Spleen (tissue), 11 donors: ENCODE measurements around the gene NDUFB7. TPM values are rescaled to one million over a fixed set of nuclear protein-coding genes. Genes with fewer than 3 reads are reported as not detected.
A peak's percentile ranks its signal among the peaks of the same experiment; 100 is the strongest.
"Not testable (repeated sequence)": the region's sequence is repeated elsewhere in the genome, so short reads cannot be mapped to it uniquely, and the experiment has no call there.

ENCODE experiments used
- DNase-seq: peaks from one replicate; pipeline ENCODE4 v3.0.0-alpha.2; 2020
- H3K27ac ChIP-seq, 8 donors: fragments of 200-600 bp; sonication (generic) in 7 of 8; 1 replicate in 4 of 8; 2 replicates in 4 of 8; pipeline versions ENCODE4 v1.5.0 to v1.8.0; 2016 to 2021; ENCODE audit warnings: inconsistent platforms in 4 of 8, mild to moderate bottlenecking in 4 of 8, moderate library complexity in 1 of 8
- H3K27me3 ChIP-seq, 7 donors: fragments of 200-600 bp; sonication (generic) in 6 of 7; replicated peaks in 1 of 7; 1 replicate in 4 of 7; 2 replicates in 3 of 7; pipeline versions ENCODE4 v1.5.0 to v1.8.0; 2016 to 2021; ENCODE audit warnings: inconsistent platforms in 3 of 7, mild to moderate bottlenecking in 1 of 7
- H3K36me3 ChIP-seq, 6 donors: fragments of 200-600 bp; sonication (generic) in 5 of 6; 1 replicate in 4 of 6; 2 replicates in 2 of 6; pipeline versions ENCODE4 v1.5.0 to v1.8.0; 2016 to 2021; ENCODE audit warnings: inconsistent platforms in 2 of 6
- H3K4me1 ChIP-seq, 6 donors: fragments of 200-600 bp; sonication (generic) in 5 of 6; 1 replicate in 3 of 6; 2 replicates in 3 of 6; pipeline versions ENCODE4 v1.5.0 to v1.8.0; 2016 to 2021; ENCODE audit warnings: inconsistent platforms in 3 of 6
- H3K4me3 ChIP-seq, 8 donors: fragments of 200-600 bp; sonication (generic) in 7 of 8; 1 replicate in 4 of 8; 2 replicates in 4 of 8; pipeline versions ENCODE4 v1.5.0 to v1.8.0; 2016 to 2021; ENCODE audit warnings: inconsistent platforms in 4 of 8, mild to moderate bottlenecking in 4 of 8, moderate library complexity in 2 of 8
- H3K9me3 ChIP-seq, 8 donors: fragments of 200-600 bp; sonication (generic) in 7 of 8; 1 replicate in 4 of 8; 2 replicates in 4 of 8; pipeline versions ENCODE4 v1.5.0 to v1.8.0; 2016 to 2021; ENCODE audit warnings: inconsistent platforms in 4 of 8
- CTCF ChIP-seq, 11 experiments: fragments of 200-600 bp in 7 of 11; fragments of 450-650 bp in 4 of 11; sonication (generic) in 4 of 11; IDR thresholded peaks in 8 of 11; conservative IDR thresholded peaks in 3 of 11; 1 replicate in 7 of 11; 2 replicates in 4 of 11; pipeline versions ENCODE4 v1.4.0 to v1.8.0; 2016 to 2021; ENCODE audit warnings: antibody characterized with exemption in 11 of 11, inconsistent platforms in 4 of 11, mild to moderate bottlenecking in 1 of 11
- POLR2A ChIP-seq, 3 donors: fragments of 450-650 bp; IDR thresholded peaks; one replicate each; pipeline ENCODE4 v1.5.1; 2017; ENCODE audit warnings: antibody characterized with exemption in 3 of 3, mild to moderate bottlenecking in 1 of 3
- POLR2AphosphoS5 ChIP-seq, 3 donors: sonication (generic); formaldehyde crosslinking; IDR thresholded peaks; one replicate each; pipeline ENCODE4 v1.5.1; 2017; ENCODE audit warnings: antibody characterized with exemption in 3 of 3
- WGBS, 5 donors: extraction: QIAGEN DNeasy Blood & Tissue Kit in 3 of 5; methylation state at CpG; one replicate each; pipeline versions ENCODE4 v1.1.5 to v1.1.7; 2013 to 2018; 5-methylcytosine and 5-hydroxymethylcytosine counted together
- intact Hi-C: fragments of 100-400 bp; cut with DNase I; formaldehyde crosslinking; loops from one replicate; pipeline ENCODE4 v1.15.0; 2023; ENCODE audit warnings: low total_unique reads
- polyA plus RNA-seq, 3 donors: library from polyadenylated mRNA; stranded (reverse); fragments of 200-250 nt; gene quantifications; one replicate each; pipeline ENCODE4 v1.2.1, GENCODE V29; 2013
- total RNA-seq, 7 donors: library from RNA; depleted of rRNA in 3 of 7; stranded (reverse); fragments of >200 nt in 3 of 7; fragmentation: NEBNext Ultra II Directional in 4 of 7; extraction: Animal tissue kit (Norgen Biotek cat#: 25700) in 4 of 7; gene quantifications; one replicate each; pipeline versions ENCODE4 v1.1.0 to v1.2.1, GENCODE V29; 2016 to 2021
- donor health status: healthy with polysubstance abuse.
- donor health status: DM: no; HTN: no; CAD: no; lungs with moderate emphysema.
- donor health status: DM: no; HTN: no; CAD: no.
- donor health status: Bipolar disorder and iron deficiency.
- donor health status: healthy.
- donor health status: DM: no; HTN: no; CAD: no.
- donor health status: DM: yes; HTN: yes; CAD: no.

Gene NDUFB7
- total and polyA plus RNA-seq, 10 donors = 77.2 to 374 (median 152) TPM

GRCh38 chr19:14565765-14566711 is 5.8 kb downstream of the NDUFB7 start:
- no peak overlapping the region for H3K4me3 ChIP-seq
- TF ChIP-seq POLR2AphosphoS5 (IDR thresholded peaks at IDR 0.05) (no peak), POLR2A (IDR thresholded peaks at IDR 0.05) (no peak), CTCF (IDR thresholded peaks at IDR 0.05 in 8 of 11, conservative IDR thresholded peaks at IDR 0.05 in 3 of 11) (no peak)
- no peak for DNase-seq
- H3K27me3 ChIP-seq = no peaks in the 10 kb centered on the region
- WGBS, 5 donors = 86 to 92% (median 88%) methylated on average over 21 to 29 of the region's 31 CpGs
- H3K36me3 ChIP-seq = peaks cover 0 to 78% (median 32%) of the 10 kb centered on the region in 6 donors
- peak overlapping the region in 4 of 8 donors; percentile 22 to 50 (median 36) for H3K27ac ChIP-seq
- intact Hi-C loops = no loop called here
- no peaks in the 10 kb centered on the region for H3K9me3 ChIP-seq
- H3K4me1 ChIP-seq = peaks cover 10 to 71% (median 42%) of the 10 kb centered on the region in 6 donors

GRCh38 chr19:14565298-14565679 is 6.6 kb downstream of the NDUFB7 start:
- 92 to 100% (median 95%) methylated on average over 4 to 22 of the region's 22 CpGs for WGBS, 5 donors
- intact Hi-C loops = no loop called here
- Histone ChIP-seq H3K4me3 (no peak overlapping the region), H3K27me3 (no peaks in the 10 kb centered on the region), H3K4me1 (peaks cover 3 to 71% (median 42%) of the 10 kb centered on the region in 6 donors), H3K36me3 (peaks cover 0 to 78% (median 32%) of the 10 kb centered on the region in 6 donors), H3K27ac (peak overlapping the region in 1 of 8 donors; percentile 5), H3K9me3 (no peaks in the 10 kb centered on the region)
- no peak for TF ChIP-seq POLR2A (IDR thresholded peaks at IDR 0.05)
- peak in 1 of 3 donors; percentile 53 for TF ChIP-seq POLR2AphosphoS5 (IDR thresholded peaks at IDR 0.05)
- TF ChIP-seq CTCF (IDR thresholded peaks at IDR 0.05 in 8 of 11, conservative IDR thresholded peaks at IDR 0.05 in 3 of 11) = no peak
- DNase-seq = no peak

GRCh38 chr19:14564652-14565297 is 7.1 kb downstream of the NDUFB7 start:
- peaks cover 7 to 71% (median 42%) of the 10 kb centered on the region in 6 donors for H3K4me1 ChIP-seq
- H3K9me3 ChIP-seq, intact Hi-C loops, DNase-seq, H3K4me3 ChIP-seq, H3K27me3 ChIP-seq: not testable (repeated sequence)
- H3K27ac ChIP-seq = peak overlapping the region in 3 of 8 donors; percentile 1 to 33 (median 5)
- H3K36me3 ChIP-seq = peaks cover 0 to 82% (median 32%) of the 10 kb centered on the region in 6 donors
- peak in 1 of 3 donors; percentile 4 for TF ChIP-seq POLR2AphosphoS5 (IDR thresholded peaks at IDR 0.05)
- WGBS, 5 donors = 72 to 77% (median 76%) methylated on average over 21 to 22 of the region's 22 CpGs

- H3K36me3 ChIP-seq = peaks cover 0 to 75% (median 32%) of the 10 kb centered on the region in 6 donors
- no peak overlapping the region for H3K4me3 ChIP-seq
- peaks cover 7 to 71% (median 42%) of the 10 kb centered on the region in 6 donors for H3K4me1 ChIP-seq
- H3K9me3 ChIP-seq = no peaks in the 10 kb centered on the region
- H3K27ac ChIP-seq = peak overlapping the region in 1 of 8 donors; percentile 33
- no peak for DNase-seq
- intact Hi-C loops = no loop called here
- TF ChIP-seq POLR2AphosphoS5 (IDR thresholded peaks at IDR 0.05) = no peak
- TF ChIP-seq CTCF (IDR thresholded peaks at IDR 0.05 in 8 of 11, conservative IDR thresholded peaks at IDR 0.05 in 3 of 11) = no peak
- no peak for TF ChIP-seq POLR2A (IDR thresholded peaks at IDR 0.05)
- 75 to 87% (median 81%) methylated on average over 18 to 33 of the region's 33 CpGs for WGBS, 5 donors
- H3K27me3 ChIP-seq = no peaks in the 10 kb centered on the region
Observed at GRCh38 chr19:14563989-14564651, 7.7 kb downstream of the NDUFB7 start.
